Right lobe of liver (tissue), 4 donors: Measurements from ENCODE around the gene RCAN3.
A peak's percentile ranks its signal among the peaks of the same experiment; 100 is the strongest.

Source experiments
- POLR2A ChIP-seq: fragments of 450-650 bp; IDR thresholded peaks from one replicate; pipeline ENCODE4 v1.6.1; 2017; ENCODE audit warnings: antibody characterized with exemption, mild to moderate bottlenecking
- TF ChIP-seq, protein P1 (sequence below), 4 donors: fragments of 200-600 bp in 3 of 4; fragments of 450-650 bp in 1 of 4; IDR thresholded peaks; one replicate each; pipeline versions ENCODE4 v1.5.1 to v1.8.0; 2016 to 2022; ENCODE audit warnings: antibody characterized with exemption in 4 of 4, mild to moderate bottlenecking in 2 of 4
- donor health status: DM: no; HTN: no; CAD: no.
- donor health status: DM: no; HTN: no; CAD: no.
- donor health status: DM: no; HTN: yes; CAD: no.

DNA sequence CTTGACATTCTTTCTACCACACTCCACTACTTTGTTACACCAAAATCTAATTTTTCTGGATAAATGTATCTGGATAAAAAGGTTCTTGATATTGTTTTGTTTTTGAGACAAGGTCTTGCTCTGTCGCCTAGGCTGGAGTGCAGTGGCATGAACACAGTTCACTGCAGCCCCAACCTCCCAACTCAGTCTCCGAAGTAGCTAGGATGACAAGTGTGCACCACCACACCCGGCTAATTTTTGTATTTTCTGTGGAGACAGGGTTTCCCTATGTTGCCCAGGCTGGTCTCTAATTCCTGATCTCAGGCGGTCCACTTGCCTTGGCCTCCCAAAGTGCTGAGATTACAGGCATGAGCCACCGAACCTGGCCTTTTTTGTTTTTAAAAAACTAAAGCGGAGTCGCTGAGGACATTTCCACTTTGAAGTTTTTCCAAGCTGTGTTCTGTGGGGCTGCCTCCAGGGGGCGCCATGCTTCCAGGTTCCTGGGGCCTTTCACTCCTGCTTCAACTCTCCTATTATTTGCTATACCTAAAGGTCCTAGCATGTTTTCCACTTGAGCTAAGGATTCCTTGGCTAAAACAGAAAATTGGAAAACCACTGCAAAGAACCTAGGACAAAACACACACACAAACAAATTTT lies 39.2 kb downstream of the RCAN3 start:
- TF ChIP-seq, protein P1, sequence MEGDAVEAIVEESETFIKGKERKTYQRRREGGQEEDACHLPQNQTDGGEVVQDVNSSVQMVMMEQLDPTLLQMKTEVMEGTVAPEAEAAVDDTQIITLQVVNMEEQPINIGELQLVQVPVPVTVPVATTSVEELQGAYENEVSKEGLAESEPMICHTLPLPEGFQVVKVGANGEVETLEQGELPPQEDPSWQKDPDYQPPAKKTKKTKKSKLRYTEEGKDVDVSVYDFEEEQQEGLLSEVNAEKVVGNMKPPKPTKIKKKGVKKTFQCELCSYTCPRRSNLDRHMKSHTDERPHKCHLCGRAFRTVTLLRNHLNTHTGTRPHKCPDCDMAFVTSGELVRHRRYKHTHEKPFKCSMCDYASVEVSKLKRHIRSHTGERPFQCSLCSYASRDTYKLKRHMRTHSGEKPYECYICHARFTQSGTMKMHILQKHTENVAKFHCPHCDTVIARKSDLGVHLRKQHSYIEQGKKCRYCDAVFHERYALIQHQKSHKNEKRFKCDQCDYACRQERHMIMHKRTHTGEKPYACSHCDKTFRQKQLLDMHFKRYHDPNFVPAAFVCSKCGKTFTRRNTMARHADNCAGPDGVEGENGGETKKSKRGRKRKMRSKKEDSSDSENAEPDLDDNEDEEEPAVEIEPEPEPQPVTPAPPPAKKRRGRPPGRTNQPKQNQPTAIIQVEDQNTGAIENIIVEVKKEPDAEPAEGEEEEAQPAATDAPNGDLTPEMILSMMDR (IDR thresholded peaks at IDR 0.05), result peak; percentile 63 to 88 (median 76)
- TF ChIP-seq POLR2A, result no peak
